Parathyroid adenoma (tissue), 2 donors: ENCODE results near the gene HYOU1.

Experiments used
- H2AFZ ChIP-seq: fragments of 300-600 bp; sonication (generic); one replicate; pipeline ENCODE4 v1.7.0; 2017; ENCODE audit warnings: antibody characterized with exemption, mild to moderate bottlenecking
- H3K27ac ChIP-seq: fragments of 300-600 bp; sonication (generic); one replicate; pipeline ENCODE4 v1.7.0; 2017
- H3K27me3 ChIP-seq: fragments of 300-600 bp; sonication (generic); one replicate; pipeline ENCODE4 v1.7.0; 2017; ENCODE audit warnings: low read length; ENCODE audit not compliant: control insufficient read depth, insufficient read depth
- H3K36me3 ChIP-seq: fragments of 300-600 bp; sonication (generic); one replicate; pipeline ENCODE4 v1.7.0; 2017; ENCODE audit warnings: low read length; ENCODE audit not compliant: control insufficient read depth, insufficient read depth
- H3K4me1 ChIP-seq: fragments of 300-600 bp; sonication (generic); one replicate; pipeline ENCODE4 v1.7.0; 2017; ENCODE audit warnings: control low read depth
- H3K4me2 ChIP-seq: fragments of 300-600 bp; sonication (generic); one replicate; pipeline ENCODE4 v1.7.0; 2017; ENCODE audit warnings: low read length
- H3K4me3 ChIP-seq: fragments of 300-600 bp; sonication (generic); one replicate; pipeline ENCODE4 v1.7.0; 2017; ENCODE audit warnings: low read depth, low read length
- H3K79me2 ChIP-seq: fragments of 300-600 bp; sonication (generic); one replicate; pipeline ENCODE4 v1.7.0; 2017; ENCODE audit warnings: control low read depth
- H3K9ac ChIP-seq: fragments of 300-600 bp; sonication (generic); one replicate; pipeline ENCODE4 v1.7.0; 2017; ENCODE audit warnings: mild to moderate bottlenecking
- H3K9me3 ChIP-seq: fragments of 300-600 bp; sonication (generic); one replicate; pipeline ENCODE4 v1.7.0; 2017; ENCODE audit warnings: low read length; ENCODE audit not compliant: control insufficient read depth
- CTCF ChIP-seq: fragments of 300-600 bp; sonication (generic); IDR thresholded peaks from one replicate; pipeline ENCODE4 v1.7.0; 2017; ENCODE audit warnings: antibody characterized with exemption, mild to moderate bottlenecking
- donor health status: primary hyperparathyroidism.

The HYOU1 gene

GRCh38 chr11:119024430-119025098, 32.4 kb downstream of the HYOU1 start:
- no peak overlapping the region for H3K4me3 ChIP-seq
- no peaks in the 10 kb centered on the region for H3K36me3 ChIP-seq
- H3K79me2 ChIP-seq: no peaks in the 10 kb centered on the region
- H3K27ac ChIP-seq: no peak overlapping the region
- H3K27me3 ChIP-seq: no peaks in the 10 kb centered on the region
- H3K4me1 ChIP-seq: no peaks in the 10 kb centered on the region
- no peak overlapping the region for H3K9ac ChIP-seq
- no peaks in the 10 kb centered on the region for H3K9me3 ChIP-seq
- no peak overlapping the region for H3K4me2 ChIP-seq
- H2AFZ ChIP-seq: no peak overlapping the region
- no peak for TF ChIP-seq CTCF

GRCh38 chr11:119023741-119024140, 33.3 kb downstream of the HYOU1 start:
- Histone ChIP-seq H3K4me3 (no peak overlapping the region), H3K79me2 (no peaks in the 10 kb centered on the region), H3K9ac (no peak overlapping the region), H3K4me2 (no peak overlapping the region), H2AFZ (no peak overlapping the region), H3K36me3 (no peaks in the 10 kb centered on the region), H3K27ac (no peak overlapping the region), H3K4me1 (no peaks in the 10 kb centered on the region), H3K27me3 (no peaks in the 10 kb centered on the region), H3K9me3 (no peaks in the 10 kb centered on the region)
- TF ChIP-seq CTCF: no peak

GRCh38 chr11:119021631-119022030, 35.4 kb downstream of the HYOU1 start:
- no peaks in the 10 kb centered on the region for H3K27me3 ChIP-seq
- no peak overlapping the region for H3K27ac ChIP-seq
- H3K4me3 ChIP-seq: no peak overlapping the region
- H3K4me1 ChIP-seq: peaks cover 3% of the 10 kb centered on the region
- H3K36me3 ChIP-seq: no peaks in the 10 kb centered on the region
- H3K9me3 ChIP-seq: no peaks in the 10 kb centered on the region
- no peak overlapping the region for H3K4me2 ChIP-seq
- H3K79me2 ChIP-seq: peaks cover 3% of the 10 kb centered on the region
- no peak overlapping the region for H3K9ac ChIP-seq
- no peak for TF ChIP-seq CTCF
- H2AFZ ChIP-seq: no peak overlapping the region

GRCh38 chr11:119019996-119020395, 37.0 kb downstream of the HYOU1 start:
- no peak overlapping the region for H3K27ac ChIP-seq
- peak overlapping the region; percentile 35 for H3K4me2 ChIP-seq
- no peak for TF ChIP-seq CTCF
- H3K4me3 ChIP-seq: peak overlapping the region; percentile 90
- H3K9ac ChIP-seq: no peak overlapping the region
- H3K4me1 ChIP-seq: peaks cover 3% of the 10 kb centered on the region
- no peak overlapping the region for H2AFZ ChIP-seq
- peaks cover 3% of the 10 kb centered on the region for H3K79me2 ChIP-seq
- no peaks in the 10 kb centered on the region for H3K27me3 ChIP-seq
- H3K9me3 ChIP-seq: no peaks in the 10 kb centered on the region
- no peaks in the 10 kb centered on the region for H3K36me3 ChIP-seq
